Heart right ventricle (tissue), 16 donors: ENCODE measurements around the gene TBRG4. TPM values are rescaled to one million over a fixed set of nuclear protein-coding genes. Genes with fewer than 3 reads are reported as not detected.

ENCODE experiments used
- ATAC-seq, 8 donors: fragments of 200-7000 bp; cut with Tn5 transposase; one replicate each; pipeline ENCODE4 v1.9.1; 2020; ENCODE audit warnings: mild to moderate bottlenecking in 8 of 8, moderate library complexity in 8 of 8, moderate number of reproducible peaks in 1 of 8
- DNase-seq, 2 donors: peaks; one replicate each; pipeline ENCODE4 v3.0.0-alpha.2; 2020
- H3K27ac ChIP-seq, 10 donors: fragments of 200-600 bp; sonication (generic) in 2 of 10; one replicate each; pipeline versions ENCODE4 v1.5.0 to v1.8.0; 2020 to 2022; ENCODE audit warnings: mild to moderate bottlenecking in 3 of 10
- H3K27me3 ChIP-seq, 7 donors: fragments of 200-600 bp; one replicate each; pipeline ENCODE4 v1.8.0; 2021 to 2022; ENCODE audit warnings: mild to moderate bottlenecking in 2 of 7
- H3K36me3 ChIP-seq, 9 donors: fragments of 200-600 bp; sonication (generic) in 1 of 9; one replicate each; pipeline versions ENCODE4 v1.5.0 to v1.8.0; 2020 to 2022; ENCODE audit warnings: mild to moderate bottlenecking in 2 of 9
- H3K4me1 ChIP-seq, 9 donors: fragments of 200-600 bp; sonication (generic) in 1 of 9; one replicate each; pipeline versions ENCODE4 v1.5.0 to v1.8.0; 2020 to 2022; ENCODE audit warnings: mild to moderate bottlenecking in 4 of 9
- H3K4me3 ChIP-seq, 10 donors: fragments of 200-600 bp; sonication (generic) in 2 of 10; one replicate each; pipeline versions ENCODE4 v1.5.0 to v1.8.0; 2020 to 2022; ENCODE audit warnings: mild to moderate bottlenecking in 7 of 10, moderate library complexity in 2 of 10
- H3K9me3 ChIP-seq, 11 donors: fragments of 200-600 bp in 10 of 11; sonication (generic) in 2 of 11; one replicate each; pipeline versions ENCODE4 v1.5.0 to v1.8.0; 2013 to 2022; ENCODE audit warnings: mild to moderate bottlenecking in 2 of 11, control low read depth in 1 of 11, moderate library complexity in 1 of 11
- WGBS, 2 donors: extraction: QIAGEN DNeasy Blood & Tissue Kit; methylation state at CpG; one replicate each; pipeline ENCODE4 v1.1.7; 2013; ENCODE audit warnings: inconsistent platforms in 1 of 2; 5-methylcytosine and 5-hydroxymethylcytosine counted together
- intact Hi-C, 10 donors: fragments of 100-400 bp; cut with DNase I; formaldehyde crosslinking; loops; one replicate each; pipeline versions ENCODE4 v1.11.1 to v1.14.2; 2022
- polyA plus RNA-seq, 2 donors: library from polyadenylated mRNA; stranded (reverse); fragments of 200-250 nt; gene quantifications; one replicate each; pipeline ENCODE4 v1.2.3, GENCODE V29; 2013
- total RNA-seq, 10 donors: library from RNA; stranded (reverse); fragmentation: NEBNext Ultra II Directional in 3 of 10; extraction: Animal tissue kit (Norgen Biotek cat#: 25700) in 3 of 10; gene quantifications; one replicate each; pipeline versions ENCODE4 v1.2.1 to v1.2.4, GENCODE V29; 2021 to 2023
- TF ChIP-seq, protein P1 (sequence below), 9 donors: fragments of 200-600 bp; sonication (generic) in 2 of 9; IDR thresholded peaks; one replicate each; pipeline versions ENCODE4 v1.5.0 to v1.8.0; 2021 to 2022; ENCODE audit warnings: antibody characterized with exemption in 9 of 9, mild to moderate bottlenecking in 5 of 9, moderate library complexity in 1 of 9
- donor health status: Arrhythmogenic right ventricular cardiomyopathy.
- donor health status: ischemic (EF 13 %, LVEDD 7.1; RV severe dilation, severe dysfunction).
- donor health status: healthy with polysubstance abuse.
- donor health status: DM: no; HTN: yes; CAD: no.
- donor health status: DM: no; HTN: no; CAD: no.
- donor health status: ischemic (EF 25% LVEDD 6.9; RV normal size, moderate dysfunction).
- donor health status: ischemic (EF 25% LVEDD 5.7; RV mildly dilated, moderate dysfunction).
- donor health status: healthy.
- donor health status: DM: yes; HTN: yes; CAD: no.
- donor health status: Ischemic cardiomyopathy.
- donor health status: ischemic (EF 35%, LVEDD 5.7; RV mildly dilated, moderate dysfunction).
- donor health status: nonischemic (EF 11% LVEDD 7.7; RV severe dilation, severe dysfunction).
- donor health status: DM: yes; HTN: yes; CAD: no.
- donor health status: PGD.
- donor health status: ischemic (EF 29% LVEDD 5.4; RV normal size, mild dysfunction).
- donor health status: nonischemic (EF 23%, LVEDD 6.1; RV moderate dilation, normal function).

TBRG4 gene
- total and polyA plus RNA-seq, 12 donors, result 57.1 to 93.9 (median 67.4) TPM

DNA sequence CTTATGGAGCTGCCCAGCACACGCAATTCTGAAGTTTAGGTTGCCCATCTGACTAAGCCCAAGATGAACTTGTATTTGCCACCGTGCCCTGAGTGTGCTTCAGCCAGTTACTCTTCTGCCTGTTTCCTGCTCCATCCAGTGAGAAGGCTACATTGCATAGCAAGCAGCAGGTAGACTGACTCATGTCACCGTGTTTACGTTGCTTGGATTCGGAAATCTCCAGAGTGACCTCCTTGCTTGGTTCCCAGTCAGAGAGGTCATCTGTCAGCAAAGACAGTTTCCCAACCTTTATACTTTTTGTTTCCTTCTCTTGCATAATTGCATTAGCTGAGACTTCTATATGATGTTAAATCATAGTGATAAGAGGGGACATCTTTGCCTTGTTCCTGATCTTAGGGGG lies 53.6 kb downstream of the TBRG4 start:
- ATAC-seq (no peak), DNase-seq (no peak)
- no peaks in the 10 kb centered on the region for H3K9me3 ChIP-seq
- H3K4me3 ChIP-seq, result no peak overlapping the region
- intact Hi-C loops, result loop anchor here in 1 of 10 donors (10.0 kb wide), 1 partner anchor 53 kb away; the partner anchor contains the start of gene CCM2
- H3K27me3 ChIP-seq, result no peaks in the 10 kb centered on the region
- H3K27ac ChIP-seq, result no peak overlapping the region
- peaks cover 0 to 22% (median 0%) of the 10 kb centered on the region in 9 donors for H3K36me3 ChIP-seq
- WGBS, 2 donors, result 94 to 98% methylated on average over 5 of the region's 5 CpGs
- peaks cover 0 to 19% (median 0%) of the 10 kb centered on the region in 9 donors for H3K4me1 ChIP-seq
- TF ChIP-seq, protein P1, sequence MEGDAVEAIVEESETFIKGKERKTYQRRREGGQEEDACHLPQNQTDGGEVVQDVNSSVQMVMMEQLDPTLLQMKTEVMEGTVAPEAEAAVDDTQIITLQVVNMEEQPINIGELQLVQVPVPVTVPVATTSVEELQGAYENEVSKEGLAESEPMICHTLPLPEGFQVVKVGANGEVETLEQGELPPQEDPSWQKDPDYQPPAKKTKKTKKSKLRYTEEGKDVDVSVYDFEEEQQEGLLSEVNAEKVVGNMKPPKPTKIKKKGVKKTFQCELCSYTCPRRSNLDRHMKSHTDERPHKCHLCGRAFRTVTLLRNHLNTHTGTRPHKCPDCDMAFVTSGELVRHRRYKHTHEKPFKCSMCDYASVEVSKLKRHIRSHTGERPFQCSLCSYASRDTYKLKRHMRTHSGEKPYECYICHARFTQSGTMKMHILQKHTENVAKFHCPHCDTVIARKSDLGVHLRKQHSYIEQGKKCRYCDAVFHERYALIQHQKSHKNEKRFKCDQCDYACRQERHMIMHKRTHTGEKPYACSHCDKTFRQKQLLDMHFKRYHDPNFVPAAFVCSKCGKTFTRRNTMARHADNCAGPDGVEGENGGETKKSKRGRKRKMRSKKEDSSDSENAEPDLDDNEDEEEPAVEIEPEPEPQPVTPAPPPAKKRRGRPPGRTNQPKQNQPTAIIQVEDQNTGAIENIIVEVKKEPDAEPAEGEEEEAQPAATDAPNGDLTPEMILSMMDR (IDR thresholded peaks at IDR 0.05), result no peak

DNA sequence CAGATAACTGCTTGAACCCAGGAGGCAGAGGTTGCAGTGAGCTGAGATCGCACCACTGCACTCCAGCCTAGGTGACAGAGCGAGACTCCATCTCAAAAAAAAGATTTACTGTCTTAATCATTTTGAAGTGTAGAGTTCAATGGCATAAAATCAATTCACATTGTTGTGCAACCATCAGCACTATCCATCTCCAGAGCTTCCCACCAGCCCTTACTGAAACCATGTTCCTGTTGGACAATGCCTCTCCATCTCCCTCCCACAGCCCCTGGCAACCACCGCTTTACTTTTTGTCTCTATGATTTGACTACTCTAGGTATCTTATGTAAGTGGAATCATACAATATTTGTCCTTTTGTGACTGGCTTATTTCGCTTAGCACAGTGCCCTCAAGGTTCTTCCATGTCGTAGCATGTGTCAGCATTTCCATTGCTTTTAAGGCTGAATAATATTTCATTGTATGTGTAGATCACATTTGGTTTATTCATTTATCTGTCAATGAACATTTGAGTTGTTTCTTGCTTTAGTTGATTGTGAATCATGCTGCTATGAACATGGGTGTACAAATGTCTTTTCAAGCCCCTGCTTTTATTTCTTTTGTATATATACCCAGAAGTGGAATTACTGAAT lies 55.8 kb downstream of the TBRG4 start:
- ATAC-seq, result no peak
- no peaks in the 10 kb centered on the region for H3K9me3 ChIP-seq
- no peak overlapping the region for H3K27ac ChIP-seq
- DNase-seq, result no peak
- H3K27me3 ChIP-seq, result no peaks in the 10 kb centered on the region
- WGBS, 2 donors, result 97 to 100% methylated on average over 5 of the region's 5 CpGs
- peaks cover 0 to 33% (median 0%) of the 10 kb centered on the region in 9 donors for H3K36me3 ChIP-seq
- H3K4me1 ChIP-seq, result peaks cover 0 to 14% (median 0%) of the 10 kb centered on the region in 9 donors
- intact Hi-C loops, result loop anchor here in 1 of 10 donors (10.0 kb wide), 1 partner anchor 51 kb away; the partner anchor contains the start of gene CCM2
- TF ChIP-seq, protein P1 (IDR thresholded peaks at IDR 0.05), result no peak
- no peak overlapping the region for H3K4me3 ChIP-seq

DNA sequence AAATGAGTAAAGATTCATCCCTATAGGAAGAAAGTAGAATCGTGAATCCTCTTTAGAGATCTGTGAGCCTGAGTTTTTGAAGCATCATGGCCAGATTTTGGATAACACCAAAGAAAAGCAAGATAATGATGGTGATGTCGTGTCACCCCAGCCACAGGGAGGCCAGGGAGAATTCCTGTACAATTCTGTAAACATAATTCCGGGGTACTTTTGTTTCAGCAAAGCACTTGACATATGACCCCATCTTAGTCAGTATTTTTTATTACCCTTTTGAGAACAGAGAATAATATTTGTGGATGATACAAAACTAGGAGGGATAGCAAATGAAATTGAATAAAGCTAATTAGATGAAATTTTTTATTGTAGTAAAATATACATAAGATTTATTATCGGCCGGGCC lies 56.5 kb downstream of the TBRG4 start:
- TF ChIP-seq, protein P1 (IDR thresholded peaks at IDR 0.05), result no peak
- Histone ChIP-seq H3K4me1 (peaks cover 0 to 7% (median 0%) of the 10 kb centered on the region in 9 donors), H3K27me3 (no peaks in the 10 kb centered on the region), H3K9me3 (no peaks in the 10 kb centered on the region), H3K36me3 (peaks cover 0 to 37% (median 0%) of the 10 kb centered on the region in 9 donors), H3K27ac (no peak overlapping the region), H3K4me3 (no peak overlapping the region)
- DNase-seq, result no peak
- ATAC-seq, result no peak
- WGBS, 2 donors, result 92% methylated on average over 5 of the region's 5 CpGs
- intact Hi-C loops, result loop anchor here in 1 of 10 donors (10.0 kb wide), 1 partner anchor 50 kb away; the partner anchor contains the start of gene CCM2

- H3K27me3 ChIP-seq, result no peaks in the 10 kb centered on the region
- peaks cover 0 to 43% (median 0%) of the 10 kb centered on the region in 9 donors for H3K36me3 ChIP-seq
- intact Hi-C loops, result loop anchor here in 1 of 10 donors (10.0 kb wide), 1 partner anchor 50 kb away; the partner anchor contains the start of gene CCM2
- H3K4me1 ChIP-seq, result peaks cover 0 to 7% (median 0%) of the 10 kb centered on the region in 9 donors
- H3K4me3 ChIP-seq, result no peak overlapping the region
- WGBS, 2 donors, result 98 to 100% methylated on average over 3 of the region's 3 CpGs
- TF ChIP-seq, protein P1 (IDR thresholded peaks at IDR 0.05), result no peak
- no peaks in the 10 kb centered on the region for H3K9me3 ChIP-seq
- DNase-seq (no peak), ATAC-seq (no peak)
- H3K27ac ChIP-seq, result no peak overlapping the region
These were observed 57.1 kb downstream of the TBRG4 start for GRCh38 chr7:45054442-45054841.
